ENCODE measurements around the gene BTN3A1.
A peak's percentile ranks its signal among the peaks of the same experiment; 100 is the strongest.

BTN3A1 gene

GRCh38 chr6:26379740-26380139, 22.3 kb upstream of the BTN3A1 start:
- no peak for DNase-seq (ENCODE audit: low spot score)

GRCh38 chr6:26380256-26380655, 21.8 kb upstream of the BTN3A1 start:
- DNase-seq (ENCODE audit: low spot score): no peak

- no peak for DNase-seq (ENCODE audit: low spot score)
These were observed 20.0 kb upstream of the BTN3A1 start for GRCh38 chr6:26382121-26382520.

GRCh38 chr6:26383624-26384417, 18.3 kb upstream of the BTN3A1 start:
- no peak for DNase-seq (ENCODE audit: low spot score)

GRCh38 chr6:26385734-26386125, 16.3 kb upstream of the BTN3A1 start:
- DNase-seq (ENCODE audit: low spot score): no peak

- DNase-seq (ENCODE audit: low spot score): no peak
These were observed 14.5 kb upstream of the BTN3A1 start for GRCh38 chr6:26387565-26387964.

GRCh38 chr6:26388014-26388413, 14.1 kb upstream of the BTN3A1 start:
- no peak for DNase-seq (ENCODE audit: low spot score)

GRCh38 chr6:26388441-26388840, 13.6 kb upstream of the BTN3A1 start:
- no peak for DNase-seq (ENCODE audit: low spot score)

GRCh38 chr6:26389349-26389894, 12.7 kb upstream of the BTN3A1 start:
- no peak for DNase-seq (ENCODE audit: low spot score)

- no peak for DNase-seq (ENCODE audit: low spot score)
These were observed 11.5 kb upstream of the BTN3A1 start for GRCh38 chr6:26390531-26390930.

- no peak for DNase-seq (ENCODE audit: low spot score)
These were observed 9.0 kb upstream of the BTN3A1 start for GRCh38 chr6:26392932-26393636.

GRCh38 chr6:26394289-26394688, 7.8 kb upstream of the BTN3A1 start:
- no peak for DNase-seq (ENCODE audit: low spot score)

- DNase-seq (ENCODE audit: low spot score): no peak
These were observed 3.5 kb upstream of the BTN3A1 start for GRCh38 chr6:26398555-26398954.

GRCh38 chr6:26400626-26401025, 1.4 kb upstream of the BTN3A1 start:
- DNase-seq (ENCODE audit: low spot score): peak; percentile 29

- DNase-seq (ENCODE audit: low spot score): no peak
These were observed 587 bp upstream of the BTN3A1 start for GRCh38 chr6:26401389-26401986.

- DNase-seq (ENCODE audit: low spot score): no peak
These were observed 1.8 kb downstream of the BTN3A1 start for GRCh38 chr6:26403893-26404292.

GRCh38 chr6:26404546-26404945, 2.5 kb downstream of the BTN3A1 start:
- DNase-seq (ENCODE audit: low spot score): no peak

- no peak for DNase-seq (ENCODE audit: low spot score)
These were observed 7.0 kb downstream of the BTN3A1 start for GRCh38 chr6:26408828-26409730.

- no peak for DNase-seq (ENCODE audit: low spot score)
These were observed 9.7 kb downstream of the BTN3A1 start for GRCh38 chr6:26411751-26412150.

GRCh38 chr6:26412228-26412627, 10.2 kb downstream of the BTN3A1 start:
- no peak for DNase-seq (ENCODE audit: low spot score)

- DNase-seq (ENCODE audit: low spot score): no peak
These were observed 10.9 kb downstream of the BTN3A1 start for GRCh38 chr6:26412954-26413353.

- DNase-seq (ENCODE audit: low spot score): peak; percentile 10
These were observed 12.2 kb downstream of the BTN3A1 start for GRCh38 chr6:26414281-26414680.

Data from germinal center (tissue), 1 donor.